Measurements from ENCODE around the gene PRSS1.

The PRSS1 gene

GRCh38 chr7:142711746-142712616 is 37.3 kb upstream of the PRSS1 start:
- peak; percentile 56 for TF ChIP-seq CTCF (IDR thresholded peaks at IDR 0.05; ENCODE audit: insufficient read depth, low read length, missing control alignments)
- ChIA-PET CTCF (interaction anchor here (0.7 to 5.1 kb wide), 16 partner anchors 9 to 253 kb away, joined by 3 to 29 read pairs (median 3); partner anchors contain the start of gene PRSS1), POLR2A (no interaction called here)
- no peak for DNase-seq (ENCODE audit: low read depth, low spot score)
- H3K4me3 ChIP-seq (ENCODE audit: low read depth, low read length): no peak overlapping the region

- CTCF ChIA-PET: interaction anchor here (0.8 to 5.1 kb wide), 15 partner anchors 8 to 253 kb away, joined by 3 to 29 read pairs (median 3); partner anchors contain the start of gene PRSS1
Measured at GRCh38 chr7:142712617-142712957, 36.7 kb upstream of the PRSS1 start.

GRCh38 chr7:142714375-142714774 is 34.9 kb upstream of the PRSS1 start:
- no peak for DNase-seq (ENCODE audit: low read depth, low spot score)
- no peak for TF ChIP-seq CTCF (IDR thresholded peaks at IDR 0.05; ENCODE audit: insufficient read depth, low read length, missing control alignments)
- no peak overlapping the region for H3K4me3 ChIP-seq (ENCODE audit: low read depth, low read length)
- ChIA-PET CTCF (interaction anchor here (0.7 to 5.1 kb wide), 5 partner anchors 20 to 110 kb away, joined by 3 to 29 read pairs (median 3); no protein-coding TSS in a partner anchor), POLR2A (interaction anchor here (0.6 to 0.7 kb wide), 2 partner anchors 95 to 601 kb away, joined by 3 to 4 read pairs; no protein-coding TSS in a partner anchor)

More at GRCh38 chr7:142712617-142712957, 36.7 kb upstream of the PRSS1 start:
- TF ChIP-seq CTCF (IDR thresholded peaks at IDR 0.05; ENCODE audit: insufficient read depth, low read length, missing control alignments): no peak
- no peak for DNase-seq (ENCODE audit: low read depth, low spot score)
- H3K4me3 ChIP-seq (ENCODE audit: low read depth, low read length): no peak overlapping the region
- POLR2A ChIA-PET: no interaction called here

- POLR2A ChIA-PET: no interaction called here
Measured at GRCh38 chr7:142716596-142716995, 32.7 kb upstream of the PRSS1 start.

GRCh38 chr7:142717453-142717852 is 31.8 kb upstream of the PRSS1 start:
- ChIA-PET POLR2A (no interaction called here), CTCF (no interaction called here)
- DNase-seq (ENCODE audit: low read depth, low spot score): no peak
- no peak for TF ChIP-seq CTCF (IDR thresholded peaks at IDR 0.05; ENCODE audit: insufficient read depth, low read length, missing control alignments)
- no peak overlapping the region for H3K4me3 ChIP-seq (ENCODE audit: low read depth, low read length)

More at GRCh38 chr7:142716596-142716995, 32.7 kb upstream of the PRSS1 start:
- no peak for TF ChIP-seq CTCF (IDR thresholded peaks at IDR 0.05; ENCODE audit: insufficient read depth, low read length, missing control alignments)
- no peak for DNase-seq (ENCODE audit: low read depth, low spot score)
- no peak overlapping the region for H3K4me3 ChIP-seq (ENCODE audit: low read depth, low read length)
- CTCF ChIA-PET: no interaction called here

- no peak for DNase-seq (ENCODE audit: low read depth, low spot score)
- H3K4me3 ChIP-seq (ENCODE audit: low read depth, low read length): no peak overlapping the region
- ChIA-PET POLR2A (no interaction called here), CTCF (interaction anchor here (0.9 kb wide), 1 partner anchor 184 kb away, joined by 3 read pairs; no protein-coding TSS in a partner anchor)
- TF ChIP-seq CTCF (IDR thresholded peaks at IDR 0.05; ENCODE audit: insufficient read depth, low read length, missing control alignments): no peak
Measured at GRCh38 chr7:142718313-142718712, 31.0 kb upstream of the PRSS1 start.

Measured in AG04449 (cell line).